ENCODE data around the gene EPAS1. TPM values are rescaled to one million over a fixed set of nuclear protein-coding genes. Genes with fewer than 3 reads are reported as not detected.

The EPAS1 gene
- total RNA-seq, 4 donors from 2014 or later: 126 to 249 (median 148) TPM

DNA sequence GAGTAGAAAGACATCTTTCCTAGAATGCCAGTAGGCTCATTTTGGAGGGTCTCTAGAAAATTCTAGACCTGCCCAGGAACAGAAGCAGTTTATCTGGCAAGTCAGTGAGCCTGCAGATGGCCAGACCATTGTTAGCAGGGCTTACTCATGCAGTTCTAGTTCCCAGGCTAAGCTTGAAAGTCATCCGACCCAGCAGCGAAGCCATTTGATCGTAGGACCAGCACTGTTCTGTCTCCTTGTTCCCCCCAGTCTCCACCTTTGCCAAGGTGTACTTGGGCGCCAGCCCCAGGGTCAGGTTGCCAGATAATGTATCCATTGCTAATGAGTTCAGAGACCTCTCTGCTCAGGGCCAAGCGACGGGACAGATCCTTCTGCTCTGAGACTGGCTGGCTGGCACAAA is 70.1 kb downstream of the EPAS1 start:
- no peak overlapping the region for H3K4me3 ChIP-seq (ENCODE audit: low read depth, poor library complexity, severe bottlenecking)
- TF ChIP-seq POLR2A (IDR thresholded peaks at IDR 0.05): no peak
- TF ChIP-seq, protein P1, sequence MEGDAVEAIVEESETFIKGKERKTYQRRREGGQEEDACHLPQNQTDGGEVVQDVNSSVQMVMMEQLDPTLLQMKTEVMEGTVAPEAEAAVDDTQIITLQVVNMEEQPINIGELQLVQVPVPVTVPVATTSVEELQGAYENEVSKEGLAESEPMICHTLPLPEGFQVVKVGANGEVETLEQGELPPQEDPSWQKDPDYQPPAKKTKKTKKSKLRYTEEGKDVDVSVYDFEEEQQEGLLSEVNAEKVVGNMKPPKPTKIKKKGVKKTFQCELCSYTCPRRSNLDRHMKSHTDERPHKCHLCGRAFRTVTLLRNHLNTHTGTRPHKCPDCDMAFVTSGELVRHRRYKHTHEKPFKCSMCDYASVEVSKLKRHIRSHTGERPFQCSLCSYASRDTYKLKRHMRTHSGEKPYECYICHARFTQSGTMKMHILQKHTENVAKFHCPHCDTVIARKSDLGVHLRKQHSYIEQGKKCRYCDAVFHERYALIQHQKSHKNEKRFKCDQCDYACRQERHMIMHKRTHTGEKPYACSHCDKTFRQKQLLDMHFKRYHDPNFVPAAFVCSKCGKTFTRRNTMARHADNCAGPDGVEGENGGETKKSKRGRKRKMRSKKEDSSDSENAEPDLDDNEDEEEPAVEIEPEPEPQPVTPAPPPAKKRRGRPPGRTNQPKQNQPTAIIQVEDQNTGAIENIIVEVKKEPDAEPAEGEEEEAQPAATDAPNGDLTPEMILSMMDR (IDR thresholded peaks at IDR 0.05): no peak
- WGBS, 2 donors: 94% methylated on average over 5 to 6 of the region's 6 CpGs
- no peak for DNase-seq (ENCODE audit: low spot score in 2 of 2)
- intact Hi-C loops (cut with DNase I; ENCODE audit: low total_unique reads): loop anchor here (5.0 to 10.0 kb wide), 2 partner anchors 300 to 352 kb away; no protein-coding TSS in a partner anchor

GRCh38 chr2:46368401-46368800 is 71.2 kb downstream of the EPAS1 start:
- H3K4me3 ChIP-seq (ENCODE audit: low read depth, poor library complexity, severe bottlenecking): no peak overlapping the region
- 73 to 76% methylated on average over 2 of the region's 2 CpGs for WGBS, 2 donors
- intact Hi-C loops (cut with DNase I; ENCODE audit: low total_unique reads): loop anchor here (5.0 to 10.0 kb wide), 2 partner anchors 301 to 354 kb away; no protein-coding TSS in a partner anchor
- no peak for TF ChIP-seq POLR2A (IDR thresholded peaks at IDR 0.05)
- TF ChIP-seq, protein P1 (IDR thresholded peaks at IDR 0.05): no peak
- DNase-seq (ENCODE audit: low spot score in 2 of 2): no peak

DNA sequence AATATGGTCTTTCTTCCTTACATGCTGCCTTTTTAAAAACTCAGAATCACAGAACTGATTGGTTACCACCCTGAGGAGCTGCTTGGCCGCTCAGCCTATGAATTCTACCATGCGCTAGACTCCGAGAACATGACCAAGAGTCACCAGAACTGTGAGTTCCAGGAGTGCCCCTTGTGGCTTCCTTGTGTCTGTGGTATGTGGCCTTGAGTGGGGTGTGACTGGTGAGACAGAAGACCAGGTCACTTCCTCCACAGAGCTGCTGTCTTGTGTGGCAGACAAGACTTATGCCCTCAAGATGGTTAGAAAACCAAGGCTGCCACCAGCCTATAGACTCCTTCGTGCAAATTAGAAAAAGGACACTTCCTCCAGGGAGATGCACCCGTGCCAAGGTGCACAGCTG is 72.6 kb downstream of the EPAS1 start:
- WGBS, 2 donors: 90 to 96% methylated on average over 5 of the region's 5 CpGs
- DNase-seq (ENCODE audit: low spot score in 2 of 2): no peak
- no peak overlapping the region for H3K4me3 ChIP-seq (ENCODE audit: low read depth, poor library complexity, severe bottlenecking)
- intact Hi-C loops (cut with DNase I; ENCODE audit: low total_unique reads): loop anchor here (5.0 to 10.0 kb wide), 2 partner anchors 302 to 355 kb away; no protein-coding TSS in a partner anchor
- TF ChIP-seq, protein P1 (IDR thresholded peaks at IDR 0.05): no peak
- TF ChIP-seq POLR2A (IDR thresholded peaks at IDR 0.05): no peak

GRCh38 chr2:46371854-46372253 is 74.6 kb downstream of the EPAS1 start:
- WGBS, 2 donors: 81 to 86% methylated on average over 1 of the region's 1 CpG
- TF ChIP-seq, protein P1 (IDR thresholded peaks at IDR 0.05): no peak
- TF ChIP-seq POLR2A (IDR thresholded peaks at IDR 0.05): no peak
- intact Hi-C loops (cut with DNase I; ENCODE audit: low total_unique reads): no loop called here
- DNase-seq (ENCODE audit: low spot score in 2 of 2): no peak
- no peak overlapping the region for H3K4me3 ChIP-seq (ENCODE audit: low read depth, poor library complexity, severe bottlenecking)

DNA sequence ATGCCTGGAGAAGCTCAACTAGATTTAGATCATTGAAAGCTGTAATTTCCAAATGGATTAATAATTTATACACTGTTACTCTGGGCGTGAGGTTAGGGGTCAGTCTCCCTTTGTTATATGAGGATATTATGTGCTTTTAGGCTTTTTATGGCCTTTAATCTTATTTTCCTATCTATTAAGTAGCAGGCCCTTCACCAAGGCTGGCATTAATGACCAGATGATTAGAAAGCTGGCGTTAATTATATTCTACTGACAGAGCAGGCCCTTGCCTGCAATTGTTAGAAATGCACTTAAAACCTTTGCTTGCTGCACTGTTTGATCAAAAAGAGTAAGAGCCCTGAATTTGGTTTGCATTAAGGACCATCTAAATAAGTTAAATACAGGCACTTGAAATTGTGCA is 75.3 kb downstream of the EPAS1 start:
- no peak for DNase-seq (ENCODE audit: low spot score in 2 of 2)
- TF ChIP-seq, protein P1 (IDR thresholded peaks at IDR 0.05): no peak
- TF ChIP-seq POLR2A (IDR thresholded peaks at IDR 0.05): no peak
- H3K4me3 ChIP-seq (ENCODE audit: low read depth, poor library complexity, severe bottlenecking): no peak overlapping the region
- intact Hi-C loops (cut with DNase I; ENCODE audit: low total_unique reads): no loop called here
- WGBS, 2 donors: 95 to 96% methylated on average over 2 of the region's 2 CpGs

DNA sequence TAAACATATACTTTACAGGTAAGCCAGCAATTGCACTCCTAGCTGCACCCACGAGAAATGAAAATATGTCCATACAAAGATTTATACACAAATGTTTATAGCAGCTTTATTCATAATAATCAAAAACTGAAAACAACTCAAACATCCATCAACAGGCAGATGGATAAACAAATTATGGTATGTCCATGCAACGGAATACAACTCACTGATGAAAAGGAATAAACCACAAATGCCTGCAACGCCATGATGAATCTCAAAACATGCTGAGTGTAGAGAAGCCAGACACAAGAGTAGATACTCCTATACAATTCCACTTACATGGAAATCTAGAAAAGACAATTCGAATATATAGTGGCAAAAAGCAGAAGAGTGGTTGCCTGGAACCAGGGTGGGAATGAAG is 76.0 kb downstream of the EPAS1 start:
- DNase-seq (ENCODE audit: low spot score in 2 of 2): no peak
- no peak overlapping the region for H3K4me3 ChIP-seq (ENCODE audit: low read depth, poor library complexity, severe bottlenecking)
- no peak for TF ChIP-seq POLR2A (IDR thresholded peaks at IDR 0.05)
- intact Hi-C loops (cut with DNase I; ENCODE audit: low total_unique reads): no loop called here
- WGBS, 2 donors: 96 to 97% methylated on average over 4 of the region's 4 CpGs
